Tibial nerve (tissue), 3 donors: ENCODE data around the gene EBP.

Experiments used
- POLR2A ChIP-seq, 2 donors: fragments of 450-650 bp; IDR thresholded peaks; one replicate each; pipeline ENCODE4 v1.6.1; 2017; ENCODE audit warnings: antibody characterized with exemption in 2 of 2, mild to moderate bottlenecking in 2 of 2, moderate library complexity in 2 of 2
- TF ChIP-seq, protein P1 (sequence below), 5 experiments: fragments of 200-600 bp in 3 of 5; fragments of 450-650 bp in 2 of 5; sonication (generic) in 3 of 5; IDR thresholded peaks; one replicate each; pipeline ENCODE4 v1.5.1; 2016 to 2019; ENCODE audit warnings: antibody characterized with exemption in 5 of 5, mild to moderate bottlenecking in 3 of 5, moderate library complexity in 2 of 5

DNA sequence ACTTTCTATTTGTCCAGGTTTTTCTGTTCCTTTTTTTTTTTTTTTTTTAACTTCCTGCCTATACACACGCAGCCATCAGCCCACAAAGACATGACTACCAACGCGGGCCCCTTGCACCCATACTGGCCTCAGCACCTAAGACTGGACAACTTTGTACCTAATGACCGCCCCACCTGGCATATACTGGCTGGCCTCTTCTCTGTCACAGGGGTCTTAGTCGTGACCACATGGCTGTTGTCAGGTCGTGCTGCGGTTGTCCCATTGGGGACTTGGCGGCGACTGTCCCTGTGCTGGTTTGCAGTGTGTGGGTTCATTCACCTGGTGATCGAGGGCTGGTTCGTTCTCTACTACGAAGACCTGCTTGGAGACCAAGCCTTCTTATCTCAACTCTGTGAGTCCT, 2.1 kb downstream of the EBP start:
- TF ChIP-seq, protein P1, sequence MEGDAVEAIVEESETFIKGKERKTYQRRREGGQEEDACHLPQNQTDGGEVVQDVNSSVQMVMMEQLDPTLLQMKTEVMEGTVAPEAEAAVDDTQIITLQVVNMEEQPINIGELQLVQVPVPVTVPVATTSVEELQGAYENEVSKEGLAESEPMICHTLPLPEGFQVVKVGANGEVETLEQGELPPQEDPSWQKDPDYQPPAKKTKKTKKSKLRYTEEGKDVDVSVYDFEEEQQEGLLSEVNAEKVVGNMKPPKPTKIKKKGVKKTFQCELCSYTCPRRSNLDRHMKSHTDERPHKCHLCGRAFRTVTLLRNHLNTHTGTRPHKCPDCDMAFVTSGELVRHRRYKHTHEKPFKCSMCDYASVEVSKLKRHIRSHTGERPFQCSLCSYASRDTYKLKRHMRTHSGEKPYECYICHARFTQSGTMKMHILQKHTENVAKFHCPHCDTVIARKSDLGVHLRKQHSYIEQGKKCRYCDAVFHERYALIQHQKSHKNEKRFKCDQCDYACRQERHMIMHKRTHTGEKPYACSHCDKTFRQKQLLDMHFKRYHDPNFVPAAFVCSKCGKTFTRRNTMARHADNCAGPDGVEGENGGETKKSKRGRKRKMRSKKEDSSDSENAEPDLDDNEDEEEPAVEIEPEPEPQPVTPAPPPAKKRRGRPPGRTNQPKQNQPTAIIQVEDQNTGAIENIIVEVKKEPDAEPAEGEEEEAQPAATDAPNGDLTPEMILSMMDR (IDR thresholded peaks at IDR 0.05), result no peak
- TF ChIP-seq POLR2A (IDR thresholded peaks at IDR 0.05), result no peak
